ENCODE data around the gene KIF16B. TPM values are rescaled to one million over a fixed set of nuclear protein-coding genes. Genes with fewer than 3 reads are reported as not detected.

Gene KIF16B
- total RNA-seq, 1 donor, result 13.4 TPM

- no peak overlapping the region for H3K4me3 ChIP-seq (ENCODE audit: low read depth, low read length)
- DNase-seq (ENCODE audit: low read depth), result peak; percentile 60
- TF ChIP-seq CTCF (IDR thresholded peaks at IDR 0.05; ENCODE audit: insufficient read depth, low read depth, low read length), result no peak
Measured at GRCh38 chr20:16580147-16580546, 6.9 kb upstream of the KIF16B start.

- no peak for TF ChIP-seq CTCF (IDR thresholded peaks at IDR 0.05; ENCODE audit: insufficient read depth, low read depth, low read length)
- H3K4me3 ChIP-seq (ENCODE audit: low read depth, low read length), result no peak overlapping the region
- no peak for DNase-seq (ENCODE audit: low read depth)
Measured at GRCh38 chr20:16576219-16576618, 3.0 kb upstream of the KIF16B start.

- DNase-seq (ENCODE audit: low read depth), result no peak
- H3K4me3 ChIP-seq (ENCODE audit: low read depth, low read length), result peak overlapping the region; percentile 65
- TF ChIP-seq CTCF (IDR thresholded peaks at IDR 0.05; ENCODE audit: insufficient read depth, low read depth, low read length), result no peak
Measured at GRCh38 chr20:16575390-16576140, 2.3 kb upstream of the KIF16B start.

GRCh38 chr20:16574656-16575355 lies 1.6 kb upstream of the KIF16B start:
- DNase-seq (ENCODE audit: low read depth), result peak; percentile 76
- TF ChIP-seq CTCF (IDR thresholded peaks at IDR 0.05; ENCODE audit: insufficient read depth, low read depth, low read length), result no peak
- peak overlapping the region; percentile 65 for H3K4me3 ChIP-seq (ENCODE audit: low read depth, low read length)

GRCh38 chr20:16571333-16571732 lies 1.9 kb downstream of the KIF16B start:
- TF ChIP-seq CTCF (IDR thresholded peaks at IDR 0.05; ENCODE audit: insufficient read depth, low read depth, low read length), result no peak
- DNase-seq (ENCODE audit: low read depth), result no peak
- no peak overlapping the region for H3K4me3 ChIP-seq (ENCODE audit: low read depth, low read length)

GRCh38 chr20:16569246-16570153 lies 3.7 kb downstream of the KIF16B start:
- no peak for DNase-seq (ENCODE audit: low read depth)
- no peak for TF ChIP-seq CTCF (IDR thresholded peaks at IDR 0.05; ENCODE audit: insufficient read depth, low read depth, low read length)
- H3K4me3 ChIP-seq (ENCODE audit: low read depth, low read length), result no peak overlapping the region
